GM19099 (cell line): ENCODE data around the gene INO80B.

Experiments used
- POLR2A ChIP-seq: IDR thresholded peaks from 3 replicates; pipeline ENCODE4 v1.6.1; 2011; ENCODE audit warnings: low read depth; ENCODE audit not compliant: insufficient read length; ENCODE audit errors: extremely low read depth

Gene INO80B

DNA sequence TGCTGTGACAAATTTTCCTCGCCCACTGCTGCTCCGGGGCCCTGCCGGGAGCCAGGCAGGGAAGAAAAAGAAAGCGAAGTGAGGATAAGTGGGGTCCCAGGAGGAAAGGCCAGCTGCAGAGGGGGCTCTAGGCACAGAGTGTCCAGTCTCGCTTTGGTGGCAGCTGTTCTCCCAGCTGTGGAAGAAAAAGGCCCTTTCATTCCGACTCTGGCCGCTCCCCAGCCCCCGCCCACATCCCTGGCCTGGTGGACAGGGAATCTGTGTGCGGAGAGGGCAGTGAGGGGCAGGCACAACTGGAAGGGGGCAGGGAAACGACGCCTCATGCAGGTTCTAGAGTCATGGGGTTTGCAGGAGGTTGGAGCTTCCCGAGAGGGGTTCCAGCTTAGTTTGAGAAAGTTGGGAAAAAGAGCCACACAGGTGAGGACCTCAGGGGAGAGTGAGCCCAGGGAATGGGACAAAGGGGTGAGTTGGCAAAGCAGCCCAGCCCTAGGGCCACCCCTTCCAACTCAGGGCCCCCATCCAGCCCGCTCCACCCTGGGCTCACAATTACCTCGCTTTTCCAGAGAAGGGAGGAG, 15.0 kb upstream of the INO80B start:
- TF ChIP-seq POLR2A = no peak

DNA sequence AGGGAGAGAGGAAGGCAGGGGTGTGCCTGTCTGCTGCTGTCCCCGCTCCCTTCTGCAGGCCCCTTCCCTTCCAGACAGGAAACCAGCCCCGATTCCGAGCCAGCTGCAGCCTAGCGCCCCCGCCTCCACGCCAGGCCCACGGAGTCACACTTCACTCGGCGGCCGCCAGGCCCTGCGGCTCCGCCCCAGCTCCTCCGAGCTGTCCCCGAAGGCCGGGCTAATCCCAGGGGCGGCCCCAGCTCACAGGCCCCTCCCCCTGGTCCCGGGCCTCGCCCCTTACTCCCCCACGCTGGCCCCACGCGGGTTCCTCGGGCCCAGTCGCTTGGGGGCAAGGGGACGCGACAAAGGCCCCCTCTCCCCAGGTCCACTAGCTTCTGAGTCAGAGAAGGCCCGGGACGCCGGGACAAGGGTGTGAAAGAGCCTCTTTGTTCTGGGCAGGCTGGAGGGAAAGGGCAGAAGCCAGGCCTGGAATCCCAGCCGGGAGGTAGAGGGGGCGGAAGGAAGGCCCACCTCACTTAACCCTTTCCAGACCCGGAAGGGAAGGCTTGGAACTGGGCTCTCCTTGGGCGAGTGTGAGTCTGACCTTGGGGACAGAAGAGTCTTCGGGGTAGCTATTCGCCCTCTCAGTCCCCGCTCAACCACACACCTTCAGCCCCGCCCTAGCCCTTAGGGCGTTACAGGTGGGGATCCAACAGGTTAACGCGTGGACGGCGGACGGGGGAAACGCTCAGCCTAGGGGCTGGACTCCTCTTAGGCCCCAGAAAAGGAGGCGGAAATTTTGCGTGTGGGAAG, 14.3 kb upstream of the INO80B start:
- peak; percentile 62 for TF ChIP-seq POLR2A

- TF ChIP-seq POLR2A = no peak
Observed at GRCh38 chr2:74441170-74441689, 13.7 kb upstream of the INO80B start.

GRCh38 chr2:74441690-74442482, 13.0 kb upstream of the INO80B start, which contains the start of gene RTKN:
Gene RTKN (minus strand): TSS chr2:74441937. CDS start chr2:74441816, 121 bp downstream.
- peak; percentile 52 for TF ChIP-seq POLR2A

- TF ChIP-seq POLR2A = no peak
Observed at GRCh38 chr2:74444498-74445318, 10.2 kb upstream of the INO80B start.

DNA sequence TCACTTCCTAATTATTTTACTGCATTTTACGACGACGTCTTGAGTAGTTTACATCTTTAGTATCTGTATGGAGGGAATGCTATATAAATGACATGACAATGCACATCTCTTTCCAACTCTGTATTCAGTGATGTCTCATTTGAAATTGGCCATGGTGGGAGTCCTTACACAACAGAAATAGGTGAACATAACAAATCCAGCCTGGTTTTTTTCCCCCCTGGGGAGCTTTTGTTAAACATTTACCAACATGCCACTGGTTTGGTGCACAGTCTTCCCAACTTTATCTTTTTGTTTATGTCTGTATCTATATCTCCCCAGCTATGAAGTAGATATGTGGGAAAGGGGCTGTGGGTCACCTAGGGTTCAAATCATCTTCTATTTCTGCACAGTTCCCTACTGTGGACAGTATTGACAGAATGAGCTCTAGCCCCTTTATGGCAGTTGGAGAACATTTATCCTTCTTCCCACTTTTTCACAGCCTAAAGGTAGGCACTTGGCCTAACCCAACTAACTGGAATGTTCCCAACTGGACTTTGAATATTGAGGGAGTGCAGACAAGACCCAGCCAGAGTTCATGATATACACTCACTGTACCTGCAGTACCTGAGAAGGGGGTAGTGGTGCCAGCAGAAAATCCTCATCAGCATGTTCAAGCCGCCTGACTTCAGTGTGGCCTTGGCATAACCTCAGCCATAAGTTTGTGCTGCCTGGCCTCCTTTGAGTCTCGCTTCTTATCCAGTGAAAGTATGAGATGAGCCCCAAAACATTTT, 7.5 kb upstream of the INO80B start:
- TF ChIP-seq POLR2A = no peak

DNA sequence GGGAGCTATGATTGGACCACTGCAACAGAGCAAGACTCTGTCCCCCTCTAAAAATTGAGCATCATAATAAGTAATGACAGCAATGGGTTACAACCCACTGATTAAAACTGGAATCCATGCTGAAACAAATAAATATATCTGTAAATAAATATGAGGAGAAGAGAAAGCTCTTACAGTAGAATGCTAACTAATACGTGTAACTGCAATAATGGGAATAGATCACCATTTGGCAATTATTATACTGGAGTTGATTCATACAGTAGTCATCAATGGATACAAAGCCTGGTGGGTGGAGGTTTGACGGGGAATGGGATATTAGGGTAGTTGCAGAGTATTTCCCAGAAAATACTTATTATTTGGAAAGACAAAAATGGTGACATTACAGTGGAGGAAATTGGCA, 6.1 kb upstream of the INO80B start:
- no peak for TF ChIP-seq POLR2A

GRCh38 chr2:74450570-74451190, 4.2 kb upstream of the INO80B start:
- TF ChIP-seq POLR2A = no peak

DNA sequence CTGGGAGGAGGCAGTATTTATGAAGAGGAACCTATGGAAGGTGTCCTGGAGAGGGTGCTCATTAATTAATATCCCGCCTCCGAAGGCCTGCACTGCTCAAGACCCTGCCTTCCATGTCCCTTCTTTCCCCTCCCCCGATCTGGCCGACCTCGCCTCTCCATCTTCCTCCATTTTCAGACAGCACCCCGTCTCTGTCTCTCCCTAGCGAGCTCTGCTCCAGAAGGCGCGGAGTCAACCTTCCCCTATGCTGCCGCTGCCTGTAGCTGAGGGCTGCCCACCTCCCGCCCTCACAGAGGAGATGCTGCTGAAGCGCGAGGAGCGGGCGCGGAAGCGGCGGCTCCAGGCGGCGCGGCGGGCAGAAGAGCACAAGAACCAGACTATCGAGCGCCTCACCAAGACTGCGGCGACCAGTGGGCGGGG, 2.3 kb downstream of the INO80B start:
- peak; percentile 46 for TF ChIP-seq POLR2A

- peak; percentile 60 for TF ChIP-seq POLR2A
Observed at GRCh38 chr2:74457549-74458131, 2.8 kb downstream of the INO80B start.

GRCh38 chr2:74458132-74458937, 3.4 kb downstream of the INO80B start, which contains the start of gene WBP1:
Gene WBP1 (plus strand): TSS chr2:74458438. CDS start chr2:74458603, 165 bp downstream.
- peak; percentile 43 for TF ChIP-seq POLR2A

DNA sequence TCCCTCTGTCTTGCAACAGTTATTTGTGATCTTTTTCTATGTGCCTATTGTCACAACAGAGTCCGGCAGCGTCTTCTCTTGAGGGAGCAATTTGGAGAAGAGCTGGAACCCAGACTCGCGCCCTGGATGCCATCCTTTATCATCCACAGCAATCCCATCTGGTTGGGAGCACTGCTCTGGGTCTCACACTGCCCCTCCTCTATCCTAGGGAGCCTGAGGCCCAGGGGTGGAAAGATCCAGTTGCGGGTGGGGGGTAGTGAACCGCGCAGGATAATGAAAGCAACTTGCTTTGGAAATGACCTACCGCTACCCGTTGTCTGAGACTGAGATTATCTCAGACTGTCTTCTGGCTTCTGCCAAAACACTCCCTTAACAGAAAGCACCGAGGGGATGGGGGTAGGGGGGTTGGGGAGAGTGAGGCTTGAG, 4.1 kb downstream of the INO80B start:
- TF ChIP-seq POLR2A = no peak
